Activated T-cell treated with anti-CD3 and anti-CD28 coated beads for 48 hours (primary cell): ENCODE measurements around the gene HAUS6.
A peak's percentile ranks its signal among the peaks of the same experiment; 100 is the strongest.
"Not testable (repeated sequence)": the region's sequence is repeated elsewhere in the genome, so short reads cannot be mapped to it uniquely, and the experiment has no call there.

Experiments used
- DNase-seq: peaks from one replicate; pipeline ENCODE4 v3.0.0-alpha.2; 2020; ENCODE audit warnings: low read depth

The HAUS6 gene

DNA sequence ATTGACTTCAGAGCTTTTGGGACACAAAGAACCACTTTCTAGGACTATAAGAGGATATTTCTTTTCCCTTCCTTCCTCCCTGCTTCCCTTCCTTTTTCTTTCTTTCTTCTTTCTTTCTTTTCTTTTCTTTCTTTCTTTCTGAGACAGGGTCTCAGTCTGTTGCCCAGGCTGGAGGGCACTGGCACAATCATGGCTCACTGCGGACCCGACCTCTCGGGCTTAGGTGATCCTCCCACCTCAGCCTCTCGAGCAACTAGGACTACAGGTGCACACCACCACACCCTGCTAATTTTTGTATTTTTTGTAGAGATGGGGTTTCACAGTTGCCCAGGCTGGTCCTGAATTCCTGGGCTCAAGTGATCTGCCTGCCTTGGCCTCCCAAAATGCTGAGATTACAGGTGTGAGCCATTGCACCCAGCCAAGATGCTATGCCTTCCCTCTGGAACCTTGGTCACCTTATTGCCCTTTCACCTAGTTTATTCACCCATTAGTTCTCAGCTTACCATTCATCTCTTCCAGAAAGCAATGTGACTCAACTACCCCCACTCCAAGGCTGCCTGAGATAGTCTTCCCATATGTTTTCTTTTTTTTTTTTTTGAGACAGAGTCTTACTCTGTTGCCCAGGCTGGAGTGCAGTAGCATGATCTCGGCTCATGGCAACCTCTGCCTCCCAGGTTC, 14.5 kb upstream of the HAUS6 start:
- no peak for DNase-seq

DNA sequence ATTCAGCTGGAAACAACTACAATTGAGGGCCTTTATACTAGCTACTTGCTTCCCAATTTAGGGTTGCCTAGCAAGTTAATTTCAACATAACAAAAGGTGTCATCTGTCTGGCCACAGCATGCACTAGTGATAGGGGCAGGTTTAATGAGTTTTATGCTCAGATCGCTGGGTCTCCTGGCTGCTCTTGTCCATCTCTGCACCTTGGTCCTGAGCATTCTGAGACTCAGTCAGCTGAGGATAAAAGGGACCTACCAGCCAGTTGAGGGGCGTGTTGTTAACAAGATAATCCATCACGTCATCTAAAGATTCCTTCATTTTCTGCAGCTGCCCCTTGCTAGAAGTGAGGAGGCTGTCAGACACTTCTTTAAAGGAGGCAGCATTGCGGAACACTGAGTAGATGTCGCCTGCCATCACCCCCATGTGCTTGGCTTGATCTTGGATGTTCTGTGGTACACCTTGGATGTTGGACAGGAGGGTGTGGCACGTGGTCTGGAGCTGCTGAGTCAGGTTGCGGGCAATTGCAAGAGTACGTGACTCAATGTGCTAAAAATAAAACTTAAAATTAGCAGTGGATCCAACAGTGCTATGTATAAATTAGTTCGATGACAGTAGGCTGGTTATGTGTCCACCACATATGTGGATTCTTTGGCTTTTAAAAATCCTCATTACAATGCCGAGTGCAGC, 13.5 kb upstream of the HAUS6 start:
- no peak for DNase-seq

DNA sequence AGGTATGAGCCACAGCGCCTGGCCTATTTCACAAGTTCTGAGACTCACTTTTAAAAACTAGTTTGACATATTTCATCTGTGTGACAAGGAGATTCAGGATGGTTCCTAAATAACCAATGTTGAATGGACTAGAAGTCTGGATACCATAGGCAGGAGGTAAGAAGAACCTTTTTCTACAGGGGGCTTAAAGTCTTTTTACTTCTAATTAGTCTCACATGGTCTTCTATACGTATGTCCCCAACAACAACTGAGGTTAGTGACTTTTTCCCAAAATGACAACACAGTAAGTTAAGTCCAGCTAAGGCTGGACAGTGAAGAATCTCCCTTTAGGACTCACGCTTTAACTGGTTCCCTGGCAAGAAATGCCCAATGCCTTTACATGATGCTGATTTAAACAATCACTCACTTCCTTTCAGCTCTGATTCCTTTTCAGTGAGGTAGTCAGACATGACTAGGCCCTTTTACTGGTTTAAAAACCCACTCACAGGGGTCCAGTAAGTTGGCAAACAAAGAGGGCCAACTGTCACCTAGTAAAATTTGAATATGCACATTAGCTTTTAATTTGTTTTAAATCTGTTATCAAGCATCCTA, 12.1 kb upstream of the HAUS6 start:
- DNase-seq, result no peak

DNA sequence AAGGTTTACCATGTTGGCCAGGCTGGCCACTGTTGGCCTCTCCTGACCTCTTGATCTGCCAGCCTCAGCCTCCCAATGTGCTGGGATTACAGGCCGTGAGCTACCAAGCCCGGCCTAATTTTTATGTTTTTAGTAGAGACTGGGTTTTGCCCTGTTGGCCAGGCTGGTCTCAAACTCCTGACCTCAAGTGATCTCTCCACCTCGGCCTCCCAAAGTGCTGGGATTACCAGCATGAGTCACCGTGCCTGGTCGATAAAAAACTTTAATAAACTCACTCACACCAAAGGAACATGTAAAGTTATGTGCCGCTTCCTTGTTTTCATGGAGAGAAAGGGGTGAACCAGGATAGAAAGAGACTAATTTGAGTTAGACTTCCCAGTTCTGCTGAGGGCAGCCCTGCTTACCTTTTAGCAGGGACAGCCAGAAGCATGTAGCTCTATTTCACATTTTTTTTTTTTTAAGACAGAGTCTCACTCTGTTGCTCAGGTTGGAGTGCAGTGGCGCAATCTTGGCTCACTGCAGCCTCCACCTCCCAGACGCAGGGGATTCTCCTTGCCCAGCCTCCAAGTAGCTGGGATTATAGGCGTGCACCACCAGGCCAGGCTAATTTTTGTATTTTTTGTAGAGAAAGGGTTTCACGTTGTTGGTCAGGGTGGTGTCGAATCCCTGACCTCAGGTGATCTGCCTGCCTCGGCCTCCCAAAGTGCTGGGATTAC, 11.4 kb upstream of the HAUS6 start:
- no peak for DNase-seq

DNA sequence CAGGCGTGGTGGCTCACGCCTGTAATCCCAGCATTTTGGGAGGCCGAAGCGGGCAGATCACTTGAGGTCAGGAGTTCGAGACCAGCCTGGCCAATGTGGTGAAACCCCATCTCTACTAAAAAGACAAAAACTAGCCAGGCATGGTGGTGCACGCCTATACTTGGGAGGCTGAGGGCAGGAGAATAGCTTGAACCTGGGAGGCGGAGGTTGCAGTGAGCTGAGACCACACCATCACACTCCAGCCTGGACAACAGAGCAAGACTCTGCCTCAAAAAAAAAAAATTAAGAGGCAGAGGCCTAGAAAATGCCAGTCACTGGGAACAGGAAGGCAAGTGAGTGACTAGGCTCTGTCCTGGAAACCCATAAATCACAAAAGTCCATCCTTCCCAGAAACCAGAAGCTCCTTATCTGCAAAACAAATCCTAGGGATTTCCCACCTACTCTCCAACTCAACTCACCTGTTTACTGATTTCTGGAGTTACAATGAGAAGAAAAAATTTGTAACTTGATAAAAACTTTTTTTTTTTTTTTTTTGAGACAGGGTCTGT, 10.4 kb upstream of the HAUS6 start:
- DNase-seq, result not testable (repeated sequence)

DNA sequence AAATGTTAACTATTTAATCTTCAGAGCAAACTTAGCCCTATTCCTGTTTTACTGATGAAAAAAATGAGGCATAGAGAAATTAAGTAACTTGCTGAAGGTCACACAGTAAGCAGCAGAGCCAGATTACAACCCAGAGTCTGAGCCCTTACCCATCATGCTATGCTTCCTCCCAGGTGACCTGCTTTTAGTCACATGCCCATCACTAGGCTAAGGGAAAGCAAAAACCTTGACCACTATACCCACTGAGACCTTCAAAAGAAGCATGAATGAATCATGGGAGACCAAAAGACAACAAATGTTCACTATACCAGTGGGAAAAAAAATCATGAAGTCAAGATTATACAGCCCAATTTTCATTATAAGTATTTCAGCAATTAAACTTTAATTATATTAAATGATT, 5.3 kb upstream of the HAUS6 start:
- DNase-seq, result no peak

DNA sequence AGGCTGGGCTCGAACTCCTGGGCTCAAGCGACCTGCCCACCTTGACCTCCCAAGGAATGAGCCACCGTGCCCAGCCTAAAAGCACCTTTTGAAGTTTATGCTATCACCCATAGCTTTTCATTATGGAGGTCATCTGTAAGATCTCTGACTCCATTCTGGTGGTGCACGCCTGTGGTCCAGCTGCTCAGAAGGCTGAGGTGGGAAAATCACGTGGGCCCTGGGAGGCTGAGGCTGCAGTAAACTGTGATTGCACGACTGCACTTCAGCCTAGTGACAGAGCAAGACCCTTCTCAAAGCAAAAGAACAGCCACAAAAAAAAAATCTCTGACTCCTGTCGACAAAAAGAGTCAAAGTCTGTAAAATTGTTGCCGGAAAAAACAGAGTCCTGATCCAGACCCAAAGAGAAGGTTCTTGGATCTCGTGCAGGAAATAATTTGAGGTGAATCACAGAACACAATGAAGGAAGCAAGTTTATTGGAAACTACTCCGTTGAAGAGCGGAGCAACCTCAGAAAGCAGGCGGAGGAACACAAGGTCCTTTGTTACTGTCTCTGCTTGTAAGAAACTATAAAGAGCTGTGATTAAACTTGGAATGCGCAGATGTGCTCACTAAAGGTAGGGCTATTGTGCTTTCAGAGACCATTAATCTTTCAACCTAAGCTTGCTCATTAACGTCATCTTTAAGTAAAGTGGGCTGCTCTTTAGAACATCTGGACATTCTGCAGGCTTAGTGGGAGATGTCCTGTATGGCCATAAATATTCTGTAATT, 2.0 kb upstream of the HAUS6 start:
- no peak for DNase-seq

DNA sequence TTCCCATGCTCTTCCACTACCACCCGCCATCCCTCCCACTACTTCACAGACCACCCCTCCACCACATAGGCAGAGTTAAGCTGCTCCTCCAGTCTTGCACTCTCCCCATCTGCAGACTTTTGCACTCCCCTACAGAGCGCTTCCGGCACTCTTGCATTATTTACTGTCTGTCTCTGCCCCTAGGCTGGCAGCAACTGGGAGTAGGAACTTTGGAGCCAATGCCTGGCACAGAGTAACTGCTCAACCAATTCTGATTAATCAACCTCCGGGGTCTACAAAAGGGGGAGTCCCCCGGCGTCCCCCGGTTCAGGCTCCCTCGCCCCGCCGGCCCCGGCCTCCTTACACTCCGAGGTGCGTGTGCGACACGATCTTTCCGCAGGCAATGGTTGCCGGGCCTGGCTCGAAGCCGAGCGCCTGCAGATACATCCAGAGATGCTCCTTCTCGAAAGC, 498 bp downstream of the HAUS6 start:
- peak; percentile 4 for DNase-seq

DNA sequence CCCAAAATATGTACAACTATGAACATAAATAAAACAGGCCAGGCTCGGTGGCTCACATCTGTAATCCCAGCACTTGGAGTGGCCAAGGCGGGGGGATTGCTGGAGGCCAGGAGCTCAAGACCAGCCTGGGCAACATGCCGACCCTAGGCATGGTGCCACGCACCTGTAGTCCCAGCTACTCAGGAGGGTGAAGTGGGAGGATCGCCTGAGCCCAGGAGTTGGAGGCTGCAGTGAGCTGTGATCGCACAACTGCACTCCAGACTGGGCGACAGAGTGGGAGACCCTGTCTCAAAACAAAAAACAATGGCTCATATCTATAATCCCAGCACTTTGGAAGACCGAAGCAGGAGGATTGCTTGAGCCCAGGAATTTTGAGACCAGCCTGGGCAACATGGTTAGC, 1.5 kb downstream of the HAUS6 start:
- DNase-seq, result no peak

DNA sequence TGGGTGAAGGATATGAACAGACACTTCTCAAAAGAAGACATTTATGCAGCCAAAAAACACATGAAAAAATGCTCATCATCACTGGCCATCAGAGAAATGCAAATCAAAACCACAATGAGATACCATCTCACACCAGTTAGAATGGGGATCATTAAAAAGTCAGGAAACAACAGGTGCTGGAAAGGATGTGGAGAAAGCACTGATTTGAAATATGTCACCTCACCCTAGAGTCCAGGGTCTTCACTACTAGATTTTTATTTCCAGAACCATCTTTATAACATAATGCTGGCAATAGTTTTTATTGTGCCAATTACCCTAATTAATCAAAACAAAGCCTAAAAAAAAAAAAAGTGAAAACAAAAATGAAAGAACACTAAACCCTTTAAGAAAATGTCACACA, 5.3 kb downstream of the HAUS6 start:
- DNase-seq, result not testable (repeated sequence)

DNA sequence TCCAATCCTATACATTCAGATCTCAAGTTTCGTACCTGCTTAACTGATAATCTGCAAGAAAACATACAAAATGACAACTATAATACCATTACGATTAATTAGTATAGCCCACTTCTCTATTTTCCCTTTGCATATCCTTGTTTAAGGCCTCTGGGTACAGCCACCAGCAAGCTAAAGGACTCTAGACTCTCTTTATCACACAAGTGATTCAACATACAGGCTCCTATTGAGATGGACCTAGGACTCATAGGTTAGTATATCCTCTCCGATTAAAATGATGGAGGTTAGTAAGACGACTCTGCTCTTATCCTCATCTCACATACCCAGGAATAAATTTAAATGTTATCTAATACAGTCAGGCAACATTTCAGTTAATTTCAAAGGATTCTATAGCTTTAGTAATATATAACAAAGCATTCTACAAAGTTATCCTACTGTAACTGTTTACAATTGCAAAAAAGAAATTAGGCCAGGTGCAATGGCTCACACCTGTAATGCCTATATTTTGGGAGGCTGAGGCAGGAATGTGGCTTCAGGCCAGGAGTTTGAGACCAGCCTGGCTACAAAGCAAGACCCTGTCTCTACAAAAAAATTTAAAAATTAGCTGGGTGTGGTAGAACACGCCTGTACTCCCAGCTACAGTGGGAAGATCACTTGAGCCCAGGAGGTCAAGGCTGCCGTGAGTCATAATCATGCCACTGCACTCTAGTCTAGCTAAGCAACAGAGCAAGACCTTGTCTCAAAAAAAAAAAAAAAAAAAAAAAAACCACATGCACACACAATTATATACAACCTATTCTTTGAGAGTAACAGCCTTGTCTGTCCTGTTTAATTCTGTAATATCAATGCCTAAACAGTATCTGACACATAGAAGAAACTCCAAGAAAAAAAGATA, 15.4 kb downstream of the HAUS6 start:
- no peak for DNase-seq

DNA sequence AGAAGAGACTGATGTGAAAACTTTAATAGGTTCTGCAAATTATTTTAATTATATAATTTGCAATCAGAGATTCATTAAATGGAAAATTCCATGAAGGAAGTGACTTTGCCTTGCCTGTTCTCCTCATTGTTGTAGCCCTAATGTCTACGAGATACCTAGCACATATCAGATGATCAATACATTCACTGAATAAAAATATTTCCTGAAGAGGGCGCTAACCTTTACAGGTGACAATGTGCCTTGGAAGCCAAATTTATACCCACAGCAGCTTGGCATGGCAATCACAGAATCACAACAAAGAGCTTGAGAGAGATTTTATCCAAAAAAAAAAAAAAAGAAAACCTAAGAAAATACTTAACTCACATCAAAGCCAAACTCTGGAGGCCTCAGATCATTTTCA, 17.4 kb downstream of the HAUS6 start:
- DNase-seq, result no peak

DNA sequence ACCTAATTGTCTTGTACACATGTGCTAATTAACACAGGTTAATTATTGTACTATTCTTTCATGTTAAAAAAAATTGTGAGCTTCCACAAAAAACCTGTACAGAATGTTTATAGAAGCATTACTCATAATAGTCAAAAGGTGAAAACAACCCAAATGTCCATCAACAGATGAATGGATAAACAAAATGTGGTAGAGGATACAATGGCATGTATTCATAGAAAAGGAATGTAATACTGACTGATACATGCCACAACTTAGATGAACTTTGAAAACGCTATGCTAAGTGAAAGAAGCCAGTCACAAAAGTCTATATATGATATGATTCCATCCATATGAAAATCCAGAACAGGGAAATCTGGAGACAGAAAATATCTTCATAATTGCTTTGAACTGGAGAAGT, 27.9 kb downstream of the HAUS6 start:
- DNase-seq, result no peak

DNA sequence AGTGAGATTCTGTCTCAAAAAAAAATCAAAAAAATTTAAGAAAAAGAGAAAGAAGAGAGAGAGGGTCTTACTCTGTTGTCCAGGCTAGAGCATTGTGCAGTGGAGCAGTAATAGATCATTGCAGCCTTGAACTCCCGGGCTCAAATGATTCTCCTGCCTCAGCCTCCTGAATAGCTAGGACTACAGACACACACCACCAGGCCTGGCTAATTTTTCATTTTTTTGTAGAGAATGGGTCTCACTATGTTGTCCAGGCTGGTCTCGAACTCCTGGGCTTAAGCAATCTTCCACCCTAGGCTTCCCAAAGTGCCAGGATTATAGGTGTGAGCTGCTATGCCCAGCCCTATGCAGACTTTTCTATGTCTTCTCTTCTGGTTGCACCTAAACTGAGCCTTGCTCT, 28.5 kb downstream of the HAUS6 start:
- DNase-seq, result no peak

DNA sequence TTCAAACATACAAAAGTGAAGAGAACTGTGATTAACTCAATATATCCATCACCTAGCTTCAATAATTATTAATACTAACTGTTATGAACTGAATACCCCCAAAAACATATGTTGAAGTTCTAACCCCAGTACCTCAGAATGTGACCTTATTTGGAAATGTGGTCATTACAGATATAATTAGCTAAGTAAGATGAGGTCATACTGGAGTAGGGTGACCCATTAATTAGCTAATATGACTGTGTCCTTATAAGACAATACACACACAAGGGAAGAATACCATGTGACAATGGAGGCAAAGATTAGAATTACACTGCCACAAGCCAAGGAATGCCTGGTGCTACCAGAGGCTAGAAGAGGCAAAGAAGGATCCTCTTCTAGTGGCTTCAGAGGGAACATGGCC, 45.7 kb downstream of the HAUS6 start:
- no peak for DNase-seq

DNA sequence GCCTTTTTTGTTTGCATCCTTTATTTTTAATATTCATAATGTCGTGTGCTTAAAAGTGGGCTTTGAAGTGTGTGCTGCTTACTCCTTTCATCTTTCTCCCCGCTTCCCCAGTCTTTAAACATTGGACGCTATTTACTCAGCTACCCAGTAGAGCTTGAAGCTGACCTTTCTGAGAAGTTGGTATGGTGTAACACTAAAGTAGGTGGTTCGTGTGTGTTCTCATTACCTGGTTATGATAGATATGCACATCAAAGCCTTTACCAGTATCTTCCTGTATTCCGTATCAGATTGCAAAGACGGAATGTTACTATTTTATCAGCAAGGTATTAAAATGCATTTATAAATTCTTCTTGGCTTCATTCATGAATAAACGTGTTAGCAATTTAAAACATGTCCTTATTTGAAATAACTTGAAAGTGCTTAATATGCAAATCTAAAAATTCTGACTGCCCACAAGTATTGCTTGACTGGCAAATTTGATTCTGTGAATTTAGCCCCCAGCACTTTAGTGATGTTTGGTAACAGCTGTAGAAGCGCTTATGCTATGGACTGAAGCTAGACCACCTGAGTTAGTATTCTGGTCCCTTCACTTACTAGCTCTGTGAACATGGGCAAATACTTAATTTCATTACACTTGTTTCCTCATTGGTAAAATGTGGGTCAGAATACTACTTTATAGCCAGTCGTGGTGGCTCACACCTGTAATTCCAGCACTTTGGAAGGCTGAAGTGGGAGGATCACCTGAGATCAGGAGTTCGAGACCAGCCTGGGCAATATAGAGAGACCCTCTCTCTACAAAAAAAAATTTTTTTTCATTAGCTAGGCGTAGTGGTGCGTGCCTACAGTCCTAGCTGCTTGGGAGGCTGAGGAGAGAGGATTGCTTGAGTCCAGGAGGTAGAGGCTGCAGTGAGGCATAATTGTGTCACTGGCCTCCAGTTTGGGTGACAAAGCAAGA, 51.8 kb downstream of the HAUS6 start:
- DNase-seq, result no peak

DNA sequence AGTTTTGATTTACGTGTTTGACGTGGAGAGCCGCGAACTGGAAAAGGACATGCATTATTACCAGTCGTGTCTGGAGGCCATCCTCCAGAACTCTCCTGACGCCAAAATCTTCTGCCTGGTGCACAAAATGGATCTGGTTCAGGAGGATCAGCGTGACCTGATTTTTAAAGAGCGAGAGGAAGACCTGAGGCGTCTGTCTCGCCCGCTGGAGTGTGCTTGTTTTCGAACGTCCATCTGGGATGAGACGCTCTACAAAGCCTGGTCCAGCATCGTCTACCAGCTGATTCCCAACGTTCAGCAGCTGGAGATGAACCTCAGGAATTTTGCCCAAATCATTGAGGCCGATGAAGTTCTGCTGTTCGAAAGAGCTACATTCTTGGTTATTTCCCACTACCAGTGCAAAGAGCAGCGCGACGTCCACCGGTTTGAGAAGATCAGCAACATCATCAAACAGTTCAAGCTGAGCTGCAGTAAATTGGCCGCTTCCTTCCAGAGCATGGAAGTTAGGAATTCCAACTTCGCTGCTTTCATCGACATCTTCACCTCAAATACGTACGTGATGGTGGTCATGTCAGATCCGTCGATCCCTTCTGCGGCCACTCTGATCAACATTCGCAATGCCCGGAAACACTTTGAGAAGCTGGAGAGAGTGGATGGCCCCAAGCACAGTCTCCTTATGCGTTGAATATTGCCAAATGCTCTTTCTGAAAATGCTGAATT, 52.6 kb downstream of the HAUS6 start:
- no peak for DNase-seq

DNA sequence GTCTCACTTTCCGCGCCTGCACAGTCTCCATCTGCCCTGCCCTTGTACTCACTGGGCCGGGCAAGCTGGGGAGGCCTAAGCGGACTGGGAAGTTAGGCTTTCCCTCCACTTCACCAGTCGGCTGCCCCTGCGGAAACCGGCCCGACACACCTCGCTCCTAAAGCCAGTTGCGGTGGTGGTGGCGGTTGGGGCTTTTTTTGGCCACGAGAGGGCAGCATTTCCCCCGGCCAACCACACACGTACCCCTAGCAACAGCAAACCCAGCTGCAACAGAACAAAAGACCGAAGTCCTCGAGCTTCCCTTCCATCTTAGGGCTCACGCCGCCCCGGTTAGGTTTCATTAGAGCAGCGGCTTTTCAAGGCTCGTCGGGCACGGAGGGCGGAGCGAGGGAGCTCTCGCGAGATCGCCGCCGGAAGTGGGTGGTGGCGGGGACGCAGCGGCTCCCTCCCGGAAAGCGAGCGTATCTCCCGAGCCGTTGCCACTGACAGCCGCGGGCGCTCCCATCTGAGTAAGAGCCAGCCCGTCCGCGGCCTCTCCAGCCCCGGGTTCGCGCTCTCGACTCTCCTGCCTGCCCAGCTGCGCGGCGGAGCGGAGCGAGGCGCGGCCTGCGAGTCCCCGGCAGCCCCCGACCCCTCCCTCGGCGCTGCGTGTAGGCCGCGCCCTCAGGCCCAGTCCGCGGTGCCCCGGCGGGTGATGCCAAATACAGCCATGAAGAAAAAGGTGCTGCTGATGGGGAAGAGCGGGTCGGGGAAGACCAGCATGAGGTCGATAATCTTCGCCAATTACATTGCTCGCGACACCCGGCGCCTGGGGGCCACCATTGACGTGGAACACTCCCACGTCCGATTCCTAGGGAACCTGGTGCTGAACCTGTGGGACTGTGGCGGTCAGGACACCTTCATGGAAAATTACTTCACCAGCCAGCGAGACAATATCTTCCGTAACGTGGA, 53.5 kb downstream of the HAUS6 start, which contains the start of gene RRAGA:
Gene RRAGA, plus strand, starts transcription at position 462 of the 951 bp plus-strand sequence. Its CDS starts 233 bp downstream, at position 695.
- DNase-seq, result peak; percentile 93
